Ishikawa (cell line): ENCODE results near the gene ZNF304.
A peak's percentile ranks its signal among the peaks of the same experiment; 100 is the strongest.

ENCODE experiments used
- CEBPB ChIP-seq: IDR thresholded peaks from 2 replicates; pipeline ENCODE4 v1.6.1; 2012
- CREB1 ChIP-seq: IDR thresholded peaks from 2 replicates; pipeline ENCODE4 v1.6.1; 2012; ENCODE audit warnings: low read depth
- EGR1 ChIP-seq: IDR thresholded peaks from 2 replicates; pipeline ENCODE4 v1.6.1; 2012
- EP300 ChIP-seq: IDR thresholded peaks from 2 replicates; pipeline ENCODE4 v1.6.1; 2012; ENCODE audit warnings: borderline replicate concordance
- FOXM1 ChIP-seq: IDR thresholded peaks from 2 replicates; pipeline ENCODE4 v1.6.1; 2012; ENCODE audit warnings: low read depth, borderline replicate concordance
- MAX ChIP-seq: IDR thresholded peaks from 2 replicates; pipeline ENCODE4 v1.6.1; 2012
- NFIC ChIP-seq: IDR thresholded peaks from 2 replicates; pipeline ENCODE4 v1.6.1; 2012
- RAD21 ChIP-seq: IDR thresholded peaks from 2 replicates; pipeline ENCODE4 v1.6.1; 2012; ENCODE audit warnings: low read depth
- REST ChIP-seq: IDR thresholded peaks from 2 replicates; pipeline ENCODE4 v1.6.1; 2012; ENCODE audit warnings: low read depth, mild to moderate bottlenecking
- TAF1 ChIP-seq: IDR thresholded peaks from 2 replicates; pipeline ENCODE4 v1.6.1; 2012; ENCODE audit warnings: low read depth, mild to moderate bottlenecking
- TCF12 ChIP-seq: IDR thresholded peaks from 2 replicates; pipeline ENCODE4 v1.6.1; 2012; ENCODE audit warnings: low read depth
- TEAD4 ChIP-seq: IDR thresholded peaks from 2 replicates; pipeline ENCODE4 v1.6.1; 2012
- USF1 ChIP-seq: IDR thresholded peaks from 2 replicates; pipeline ENCODE4 v1.6.1; 2012
- YY1 ChIP-seq: IDR thresholded peaks from 2 replicates; pipeline ENCODE4 v1.6.1; 2012; ENCODE audit warnings: low read depth
- ZBTB7A ChIP-seq: IDR thresholded peaks from 2 replicates; pipeline ENCODE4 v1.6.1; 2012; ENCODE audit warnings: low read depth

ZNF304 gene

GRCh38 chr19:57363688-57364181 lies 12.7 kb downstream of the ZNF304 start:
- TF ChIP-seq TAF1: 0 out of 2 replicates have a peak, but pooled peaks have one; percentile 0
- no peak for TF ChIP-seq FOXM1

- TF ChIP-seq MAX (no peak), RAD21 (no peak), REST (no peak), NFIC (no peak), TCF12 (no peak), EP300 (no peak), CREB1 (no peak), CEBPB (no peak), FOXM1 (no peak), TAF1 (no peak), ZBTB7A (no peak), EGR1 (no peak), YY1 (no peak)
Observed at GRCh38 chr19:57366776-57367175, 15.7 kb downstream of the ZNF304 start.

GRCh38 chr19:57374179-57374578 lies 23.1 kb downstream of the ZNF304 start:
- no peak for TF ChIP-seq NFIC
- no peak for TF ChIP-seq ZBTB7A
- no peak for TF ChIP-seq CREB1
- no peak for TF ChIP-seq TEAD4
- no peak for TF ChIP-seq RAD21
- TF ChIP-seq YY1: no peak
- no peak for TF ChIP-seq TAF1

- TF ChIP-seq TCF12 (no peak), TEAD4 (no peak), REST (no peak), FOXM1 (no peak), NFIC (no peak), EGR1 (no peak), CREB1 (no peak), USF1 (no peak), TAF1 (no peak), ZBTB7A (no peak), EP300 (no peak), MAX (no peak), RAD21 (no peak), YY1 (no peak), CEBPB (no peak)
Observed at GRCh38 chr19:57376151-57376550, 25.1 kb downstream of the ZNF304 start.

GRCh38 chr19:57377498-57378146 lies 26.6 kb downstream of the ZNF304 start:
- TF ChIP-seq USF1 (no peak), EP300 (no peak), TAF1 (no peak), CEBPB (no peak), REST (no peak)

- TF ChIP-seq YY1 (no peak), TEAD4 (no peak), CREB1 (no peak), EP300 (no peak)
Observed at GRCh38 chr19:57380923-57381322, 29.9 kb downstream of the ZNF304 start.
